Measurements from ENCODE around the gene MACROH2A2.
"Not testable (repeated sequence)": the region's sequence is repeated elsewhere in the genome, so short reads cannot be mapped to it uniquely, and the experiment has no call there.

The MACROH2A2 gene

GRCh38 chr10:70097459-70097858 lies 44.8 kb downstream of the MACROH2A2 start:
- H3K4me3 ChIP-seq (ENCODE audit: low read depth, low read length), result no peak overlapping the region
- no peak for TF ChIP-seq CTCF (IDR thresholded peaks at IDR 0.05; ENCODE audit: borderline replicate concordance, insufficient read depth, low read depth, low read length)

GRCh38 chr10:70098271-70098670 lies 45.6 kb downstream of the MACROH2A2 start:
- no peak overlapping the region for H3K4me3 ChIP-seq (ENCODE audit: low read depth, low read length)
- TF ChIP-seq CTCF (IDR thresholded peaks at IDR 0.05; ENCODE audit: borderline replicate concordance, insufficient read depth, low read depth, low read length), result no peak

GRCh38 chr10:70101068-70101562 lies 48.5 kb downstream of the MACROH2A2 start:
- not testable (repeated sequence) for H3K4me3 ChIP-seq (ENCODE audit: low read depth, low read length)

- H3K4me3 ChIP-seq (ENCODE audit: low read depth, low read length), result no peak overlapping the region
- TF ChIP-seq CTCF (IDR thresholded peaks at IDR 0.05; ENCODE audit: borderline replicate concordance, insufficient read depth, low read depth, low read length), result no peak
Observed at GRCh38 chr10:70101668-70102067, 49.0 kb downstream of the MACROH2A2 start.

- TF ChIP-seq CTCF (IDR thresholded peaks at IDR 0.05; ENCODE audit: borderline replicate concordance, insufficient read depth, low read depth, low read length), result peak; percentile 60; the same call in 1 of the 2 replicates
- no peak overlapping the region for H3K4me3 ChIP-seq (ENCODE audit: low read depth, low read length)
Observed at GRCh38 chr10:70106958-70107791, 54.5 kb downstream of the MACROH2A2 start.

GRCh38 chr10:70109064-70109729 lies 56.6 kb downstream of the MACROH2A2 start:
- no peak for TF ChIP-seq CTCF (IDR thresholded peaks at IDR 0.05; ENCODE audit: borderline replicate concordance, insufficient read depth, low read depth, low read length)
- H3K4me3 ChIP-seq (ENCODE audit: low read depth, low read length), result no peak overlapping the region

- TF ChIP-seq CTCF (IDR thresholded peaks at IDR 0.05; ENCODE audit: borderline replicate concordance, insufficient read depth, low read depth, low read length), result no peak
- H3K4me3 ChIP-seq (ENCODE audit: low read depth, low read length), result no peak overlapping the region
Observed at GRCh38 chr10:70111496-70111895, 58.9 kb downstream of the MACROH2A2 start.
